Endothelial cell of umbilical vein (primary cell): ENCODE data around the gene QRICH2. TPM values are rescaled to one million over a fixed set of nuclear protein-coding genes. Genes with fewer than 3 reads are reported as not detected.

ENCODE experiments used
- BruUV-seq: library from RNA; stranded (reverse); fragments of 400-500 nt; replicated peaks from 2 replicates; lab custom pipeline; 2021; lab: Mats Ljungman, UMichigan
- CTCF ChIA-PET: fragments of 300-600, 350-600 bp; sonication (Branson Sonifier 250); formaldehyde crosslinking; loops from one replicate; lab custom pipeline; 2021; ENCODE audit warnings: antibody characterized with exemption, inconsistent platforms; lab: Charles Lee
- POLR2A ChIA-PET: fragments of 300-600, 350-600 bp; sonication (Branson Sonifier 250); formaldehyde crosslinking; loops from one replicate; lab custom pipeline; 2021; ENCODE audit warnings: antibody characterized with exemption, inconsistent platforms; lab: Charles Lee
- DNase-seq: peaks from one replicate; pipeline ENCODE4 v3.0.0-alpha.2; 2011; ENCODE audit warnings: low read depth, low spot score
- FAIRE-seq: peaks from 2 replicates; lab custom pipeline; 2011; peaks lifted over from hg19 to GRCh38; lab: Jason Lieb, UNC
- H2AFZ ChIP-seq: 2 replicates; pipeline ENCODE4 v1.6.0; 2012; ENCODE audit warnings: low read depth, low read length, control low read depth, inconsistent platforms
- H3K27ac ChIP-seq: 2 replicates; pipeline ENCODE4 v1.5.1; 2011; ENCODE audit warnings: low read depth, mild to moderate bottlenecking, control low read depth, low read length, moderate library complexity; ENCODE audit not compliant: insufficient read depth
- H3K27me3 ChIP-seq, 2 experiments: 2 replicates each; pipeline versions ENCODE4 v1.6.0 to v1.6.1; 2011; ENCODE audit warnings: low read length in 2 of 2, mixed read lengths in 1 of 2; ENCODE audit not compliant: control insufficient read depth in 2 of 2, insufficient read depth in 2 of 2
- H3K36me3 ChIP-seq, 2 experiments: 2 replicates in 1 of 2; 3 replicates in 1 of 2; pipeline ENCODE4 v1.5.1; 2011; ENCODE audit warnings: low read length in 2 of 2, mild to moderate bottlenecking in 1 of 2, moderate library complexity in 1 of 2; ENCODE audit not compliant: control insufficient read depth in 2 of 2, insufficient read depth in 2 of 2; ENCODE audit errors: extremely low read depth in 1 of 2
- H3K4me1 ChIP-seq: 3 replicates; pipeline ENCODE4 v1.5.1; 2011; ENCODE audit warnings: mild to moderate bottlenecking, low read length; ENCODE audit not compliant: control insufficient read depth, insufficient read depth; ENCODE audit errors: extremely low read depth
- H3K4me2 ChIP-seq: 2 replicates; pipeline ENCODE4 v1.6.1; 2011; ENCODE audit warnings: low read length, control low read depth, mixed read lengths; ENCODE audit not compliant: insufficient read depth
- H3K4me3 ChIP-seq, 3 experiments: fragments of 200-600 bp in 1 of 3; sonication (generic), shearing (Covaris generic) in 1 of 3; replicated peaks in 1 of 3; 2 replicates each; pipeline ENCODE4 v1.5.1; 2011 to 2016; ENCODE audit warnings: control low read depth in 3 of 3, low read length in 3 of 3, mild to moderate bottlenecking in 2 of 3, inconsistent platforms in 1 of 3, low read depth in 1 of 3, moderate library complexity in 1 of 3; ENCODE audit not compliant: insufficient read depth in 1 of 3
- H3K79me2 ChIP-seq: 2 replicates; pipeline ENCODE4 v1.6.0; 2012; ENCODE audit warnings: low read length, inconsistent platforms; ENCODE audit not compliant: control insufficient read depth, insufficient read depth
- H3K9ac ChIP-seq: replicated peaks from 2 replicates; pipeline ENCODE3; 2011; ENCODE audit warnings: low read length, control low read depth; ENCODE audit not compliant: insufficient read depth; ENCODE audit errors: extremely low read depth
- H3K9me1 ChIP-seq: replicated peaks from 3 replicates; pipeline ENCODE4 v1.6.0; 2011; ENCODE audit warnings: mild to moderate bottlenecking, low read length; ENCODE audit not compliant: control insufficient read depth, insufficient read depth; ENCODE audit errors: extremely low read depth
- H3K9me3 ChIP-seq: replicated peaks from 2 replicates; pipeline ENCODE4 v1.5.1; 2012; ENCODE audit warnings: low read length, inconsistent platforms; ENCODE audit not compliant: control insufficient read depth, insufficient read depth
- H4K20me1 ChIP-seq: replicated peaks from 2 replicates; pipeline ENCODE3; 2011; ENCODE audit warnings: mild to moderate bottlenecking, low read length; ENCODE audit not compliant: control insufficient read depth, insufficient read depth; ENCODE audit errors: extremely low read depth
- CTCF ChIP-seq, 2 donors: IDR thresholded peaks; 1 replicate in 1 of 2; 2 replicates in 1 of 2; pipeline ENCODE4 v1.5.1; 2011; ENCODE audit warnings: low read length in 2 of 2, mild to moderate bottlenecking in 2 of 2, moderate library complexity in 2 of 2, control low read depth in 1 of 2, inconsistent platforms in 1 of 2, low read depth in 1 of 2; ENCODE audit not compliant: insufficient read depth in 1 of 2; ENCODE audit errors: extremely low read depth in 1 of 2
- EZH2 ChIP-seq: IDR thresholded peaks from 2 replicates; pipeline ENCODE4 v1.6.1; 2012; ENCODE audit warnings: borderline replicate concordance, low read depth, mild to moderate bottlenecking, moderate library complexity, low read length, inconsistent platforms; ENCODE audit not compliant: severe bottlenecking
- FOS ChIP-seq: IDR thresholded peaks from 2 replicates; pipeline ENCODE4 v1.6.1; 2011; ENCODE audit warnings: mild to moderate bottlenecking, low read length, moderate library complexity, borderline replicate concordance; ENCODE audit not compliant: insufficient read depth
- GATA2 ChIP-seq: IDR thresholded peaks from 2 replicates; pipeline ENCODE4 v1.7.0; 2011; ENCODE audit warnings: low read depth, mild to moderate bottlenecking, moderate library complexity, mixed read lengths, low read length; ENCODE audit not compliant: insufficient read length, insufficient read depth
- JUN ChIP-seq: IDR thresholded peaks from 2 replicates; pipeline ENCODE4 v1.6.1; 2011; ENCODE audit warnings: borderline replicate concordance, low read depth; ENCODE audit not compliant: insufficient read length, insufficient read depth
- MAX ChIP-seq: IDR thresholded peaks from 2 replicates; pipeline ENCODE4 v1.6.1; 2011; ENCODE audit not compliant: insufficient read depth, insufficient read length
- MYC ChIP-seq: IDR thresholded peaks from one replicate; pipeline ENCODE4 v1.6.1; 2011; ENCODE audit warnings: mild to moderate bottlenecking, low read depth, low read length
- POLR2A ChIP-seq: IDR thresholded peaks from 2 replicates; pipeline ENCODE4 v1.6.1; 2012; ENCODE audit warnings: low read depth, mild to moderate bottlenecking, control low read depth, low read length
- POLR2AphosphoS5 ChIP-seq: IDR thresholded peaks from 2 replicates; pipeline ENCODE4 v1.6.1; 2012; ENCODE audit warnings: low read depth, mild to moderate bottlenecking, control low read depth, low read length, moderate library complexity; ENCODE audit not compliant: insufficient read depth
- dilution Hi-C: fragments of 300-500 bp; cut with MboI; formaldehyde crosslinking; loops from one replicate; pipeline ENCODE4 v1.15.0; 2019; ENCODE audit warnings: low sequenced_read_pairs; ENCODE audit not compliant: extremely low pct_ligation_motif_present
- intact Hi-C: fragments of 100-400 bp; cut with micrococcal nuclease; formaldehyde crosslinking; loops from one replicate; pipeline ENCODE4 v1.10.0; 2022
- polyA plus RNA-seq, 4 experiments: library from polyadenylated mRNA; depleted of rRNA in 3 of 4; stranded (reverse) in 3 of 4; unstranded in 1 of 4; fragments of >200 nt; gene quantifications; 2 replicates each; pipeline versions ENCODE4 v1.2.1 to v1.2.3, GENCODE V29; 2011 to 2012; ENCODE audit warnings: missing spikeins in 1 of 4
- total RNA-seq: library from RNA; stranded (reverse); gene quantifications from 2 replicates; pipeline ENCODE4 v1.2.3, GENCODE V29; 2021

Gene QRICH2
- total and polyA plus RNA-seq, 2 donors (not counting 3 experiments of a cell fraction or from before 2014, with no cell fraction given): 6.7 to 9.6 TPM

- ChIA-PET POLR2A (interaction anchor here (0.6 kb wide), 1 partner anchor 22 kb away, joined by 5 read pairs; no protein-coding TSS in a partner anchor), CTCF (interaction anchor here (0.9 to 2.8 kb wide), 7 partner anchors 11 to 337 kb away, joined by 3 to 10 read pairs (median 5); partner anchors contain the start of gene PRPSAP1)
- no peak overlapping the region for H3K27ac ChIP-seq
- intact Hi-C loops: no loop called here
- no peak overlapping the region for H2AFZ ChIP-seq
- peaks cover 5 to 12% of the 10 kb centered on the region in 2 experiments for H3K36me3 ChIP-seq
- TF ChIP-seq GATA2 (no peak), FOS (peak; percentile 27), EZH2 (no peak), JUN (peak; percentile 12)
- no TSS peak for BruUV-seq
- H3K27me3 ChIP-seq: no peaks in the 10 kb centered on the region
- FAIRE-seq: peak; percentile 61
- H3K9ac ChIP-seq: no peak overlapping the region
- peak; percentile 30 for DNase-seq
- dilution Hi-C loops: no loop called here
- no peak overlapping the region for H3K4me2 ChIP-seq
- H3K9me3 ChIP-seq: no peaks in the 10 kb centered on the region
- H3K9me1 ChIP-seq: no peaks in the 10 kb centered on the region
- H3K4me1 ChIP-seq: no peaks in the 10 kb centered on the region
- no peaks in the 10 kb centered on the region for H4K20me1 ChIP-seq
- H3K79me2 ChIP-seq: peaks cover 30% of the 10 kb centered on the region
- no peak overlapping the region for H3K4me3 ChIP-seq
Measured at GRCh38 chr17:76337413-76337777, 29.3 kb upstream of the QRICH2 start.

DNA sequence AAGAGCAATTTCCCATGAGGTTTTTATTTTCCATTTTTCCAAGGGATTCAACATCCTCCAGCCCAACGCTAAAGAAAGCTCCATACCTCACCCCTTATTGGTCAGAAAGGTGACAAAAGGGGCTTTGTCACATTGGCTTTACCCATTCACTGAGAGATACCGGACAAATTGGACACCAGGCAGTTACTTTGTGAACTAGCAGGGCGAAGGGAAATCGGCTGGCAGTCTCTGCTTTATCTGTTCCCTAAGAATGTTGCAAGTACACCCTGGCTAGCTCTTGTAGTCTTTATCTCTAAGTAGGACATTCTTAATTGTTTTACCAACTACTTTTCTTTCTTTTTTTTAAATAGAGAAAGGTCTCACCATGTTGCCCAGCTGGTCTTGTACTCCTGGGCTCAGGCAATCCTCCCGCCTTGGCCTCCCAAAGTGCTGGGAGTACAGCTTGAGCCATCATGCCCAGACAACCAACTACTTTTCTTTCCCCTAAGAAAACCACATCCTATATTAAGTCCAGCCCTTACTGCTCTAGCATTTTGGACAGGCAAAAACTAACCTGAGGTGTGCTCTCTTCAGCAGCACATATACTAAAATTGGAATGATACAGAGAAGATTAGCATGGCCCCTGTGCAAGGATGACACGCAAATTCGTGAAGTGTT lies 28.8 kb upstream of the QRICH2 start:
- no TSS peak for BruUV-seq
- TF ChIP-seq EZH2 (no peak), FOS (no peak), POLR2A (no peak), GATA2 (no peak), MYC (no peak), POLR2AphosphoS5 (no peak), CTCF (IDR thresholded peaks at IDR 0.05; ENCODE audit: extremely low read depth in 1 of 2, insufficient read depth in 1 of 2, low read depth in 1 of 2, low read length in 2 of 2) (no peak), MAX (no peak), JUN (no peak)
- Histone ChIP-seq H3K4me2 (no peak overlapping the region), H3K9ac (no peak overlapping the region), H4K20me1 (no peaks in the 10 kb centered on the region), H3K36me3 (peaks cover 4 to 10% of the 10 kb centered on the region in 2 experiments), H3K27me3 (no peaks in the 10 kb centered on the region), H2AFZ (no peak overlapping the region), H3K4me3 (no peak overlapping the region), H3K9me1 (no peaks in the 10 kb centered on the region), H3K79me2 (peaks cover 30% of the 10 kb centered on the region), H3K27ac (no peak overlapping the region), H3K4me1 (no peaks in the 10 kb centered on the region), H3K9me3 (no peaks in the 10 kb centered on the region)
- dilution Hi-C loops (no loop called here), intact Hi-C loops (no loop called here)
- CTCF ChIA-PET: interaction anchor here (0.9 to 2.8 kb wide), 7 partner anchors 10 to 337 kb away, joined by 3 to 10 read pairs (median 5); partner anchors contain the start of gene PRPSAP1
- FAIRE-seq (no peak), DNase-seq (no peak)
- POLR2A ChIA-PET: interaction anchor here (0.6 kb wide), 2 partner anchors 9 to 22 kb away, joined by 4 to 5 read pairs; no protein-coding TSS in a partner anchor
